HCT116 (cell line): ENCODE measurements around the gene MAL.

Experiments
- CTCF ChIP-seq, 3 experiments: fragments of 200-600 bp in 1 of 3; sonication (generic) in 1 of 3; IDR thresholded peaks in 2 of 3; conservative IDR thresholded peaks in 1 of 3; 2 replicates each; pipeline ENCODE4 v1.5.1; 2012 to 2017; ENCODE audit warnings: low read depth in 2 of 3, low read length in 2 of 3, antibody characterized with exemption in 1 of 3, borderline replicate concordance in 1 of 3, control low read depth in 1 of 3, mild to moderate bottlenecking in 1 of 3, mixed read lengths in 1 of 3, mixed run types in 1 of 3, moderate library complexity in 1 of 3; ENCODE audit not compliant: insufficient read depth in 1 of 3
- EZH2 ChIP-seq: fragments of 200-600 bp; sonication (generic); IDR thresholded peaks from 2 replicates; pipeline ENCODE4 v1.6.1; 2017; ENCODE audit warnings: antibody characterized with exemption, mixed run types
- POLR2AphosphoS5 ChIP-seq: IDR thresholded peaks from 2 replicates; pipeline ENCODE4 v1.6.1; 2011; ENCODE audit warnings: mild to moderate bottlenecking, low read depth, low read length, moderate library complexity
- RAD21 ChIP-seq: IDR thresholded peaks from 2 replicates; pipeline ENCODE4 v1.6.1; 2012; ENCODE audit warnings: low read depth, mild to moderate bottlenecking
- REST ChIP-seq: IDR thresholded peaks from 2 replicates; pipeline ENCODE4 v1.6.1; 2012; ENCODE audit warnings: low read depth
- TCF7L2 ChIP-seq: IDR thresholded peaks from 2 replicates; pipeline ENCODE4 v1.7.0; 2011; ENCODE audit warnings: borderline replicate concordance, inconsistent platforms; ENCODE audit not compliant: insufficient read depth, insufficient read length; ENCODE audit errors: extremely low read depth

GRCh38 chr2:94982156-94982555 is 43.4 kb upstream of the MAL start:
- TF ChIP-seq CTCF (IDR thresholded peaks at IDR 0.05 in 2 of 3, conservative IDR thresholded peaks at IDR 0.05 in 1 of 3; ENCODE audit: borderline replicate concordance in 1 of 3, insufficient read depth in 1 of 3, low read depth in 2 of 3, low read length in 2 of 3) (no peak), POLR2AphosphoS5 (no peak), REST (no peak), EZH2 (no peak), RAD21 (no peak), TCF7L2 (no peak)
